Fibroblast of skin of right biceps (primary cell): ENCODE data around the gene NDUFB2.
"Not testable (repeated sequence)": the region's sequence is repeated elsewhere in the genome, so short reads cannot be mapped to it uniquely, and the experiment has no call there.

Experiments used
- DNase-seq: peaks from one replicate; pipeline ENCODE4 v3.0.0-alpha.2; 2013

NDUFB2 gene

GRCh38 chr7:140696680-140697446 is at the start of gene NDUFB2:
NDUFB2 (plus strand) TSS chr7:140696708; CDS start chr7:140696745, 37 bp downstream.
- DNase-seq = peak; percentile 81

- DNase-seq = peak; percentile 30
These were observed 49.4 kb upstream of the NDUFB2 start for GRCh38 chr7:140646931-140647647.

DNA sequence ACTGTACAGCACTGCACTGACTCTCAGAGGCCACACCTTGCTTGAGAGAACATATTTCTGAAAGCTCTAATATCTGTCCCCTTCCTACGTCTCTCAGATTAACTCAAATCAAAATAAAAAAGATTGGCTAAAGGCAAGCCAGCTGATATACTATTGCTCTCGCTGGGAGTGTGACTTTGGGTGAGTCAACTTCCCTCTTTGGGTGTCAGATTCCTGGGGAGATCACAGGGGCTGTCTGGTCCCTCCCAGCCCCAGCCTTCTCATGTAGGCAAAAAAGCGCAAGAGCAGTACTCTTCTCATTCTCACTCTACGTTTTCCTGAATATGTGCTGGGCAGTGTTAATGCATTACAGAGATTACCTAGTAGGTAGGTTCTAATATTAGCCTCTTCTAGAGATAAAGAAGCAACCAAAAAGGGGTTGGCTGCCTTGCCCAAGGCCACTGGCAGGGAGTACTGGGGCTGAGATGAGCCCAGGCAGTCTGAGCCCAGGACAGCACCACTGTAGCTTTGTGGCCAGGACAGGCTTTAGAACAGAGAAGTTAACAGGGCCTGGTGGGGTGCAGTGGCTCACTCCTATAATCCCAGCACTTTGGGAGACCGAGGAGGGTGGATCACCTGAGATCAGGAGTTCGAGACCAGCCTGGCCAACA is 46.8 kb upstream of the NDUFB2 start:
- peak; percentile 57 for DNase-seq

DNA sequence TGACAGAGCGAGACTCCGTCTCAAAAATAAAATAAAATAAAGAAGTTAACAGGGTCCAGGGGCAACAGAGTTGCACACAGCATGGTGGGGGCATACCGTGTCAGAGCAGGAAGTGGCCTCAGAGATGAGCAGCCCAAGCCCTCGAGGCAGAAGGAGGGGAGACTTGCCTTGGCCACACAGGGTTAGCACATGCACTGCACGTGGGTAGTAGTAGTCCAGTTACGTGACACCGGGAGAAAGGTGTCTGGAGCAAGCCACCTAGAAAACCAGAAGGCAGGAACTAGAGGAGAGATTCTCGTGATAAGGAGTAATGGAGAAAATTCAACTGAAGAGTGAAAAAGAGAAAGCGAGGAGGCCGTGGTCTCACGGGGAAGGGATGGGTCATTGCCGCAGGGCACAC is 46.1 kb upstream of the NDUFB2 start:
- no peak for DNase-seq

GRCh38 chr7:140653319-140654108 is 43.0 kb upstream of the NDUFB2 start:
- DNase-seq = peak; percentile 77

- DNase-seq = no peak
These were observed 42.5 kb upstream of the NDUFB2 start for GRCh38 chr7:140654109-140654387.

DNA sequence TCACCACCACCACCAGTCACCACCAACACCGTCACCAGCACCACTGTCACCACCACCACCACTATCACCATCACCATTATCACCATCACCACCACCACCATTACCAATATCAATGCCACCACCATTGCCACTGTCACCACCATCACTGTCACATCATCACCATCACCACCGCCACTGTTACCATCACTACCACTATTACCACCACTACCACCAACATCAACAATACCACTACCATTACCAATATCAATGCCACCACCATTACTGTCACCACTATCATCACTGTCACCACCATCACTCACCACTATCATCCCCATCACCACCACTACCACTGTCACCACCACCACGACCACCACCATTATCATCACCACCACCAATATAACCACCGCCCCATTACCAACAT is 41.8 kb upstream of the NDUFB2 start:
- no peak for DNase-seq

DNA sequence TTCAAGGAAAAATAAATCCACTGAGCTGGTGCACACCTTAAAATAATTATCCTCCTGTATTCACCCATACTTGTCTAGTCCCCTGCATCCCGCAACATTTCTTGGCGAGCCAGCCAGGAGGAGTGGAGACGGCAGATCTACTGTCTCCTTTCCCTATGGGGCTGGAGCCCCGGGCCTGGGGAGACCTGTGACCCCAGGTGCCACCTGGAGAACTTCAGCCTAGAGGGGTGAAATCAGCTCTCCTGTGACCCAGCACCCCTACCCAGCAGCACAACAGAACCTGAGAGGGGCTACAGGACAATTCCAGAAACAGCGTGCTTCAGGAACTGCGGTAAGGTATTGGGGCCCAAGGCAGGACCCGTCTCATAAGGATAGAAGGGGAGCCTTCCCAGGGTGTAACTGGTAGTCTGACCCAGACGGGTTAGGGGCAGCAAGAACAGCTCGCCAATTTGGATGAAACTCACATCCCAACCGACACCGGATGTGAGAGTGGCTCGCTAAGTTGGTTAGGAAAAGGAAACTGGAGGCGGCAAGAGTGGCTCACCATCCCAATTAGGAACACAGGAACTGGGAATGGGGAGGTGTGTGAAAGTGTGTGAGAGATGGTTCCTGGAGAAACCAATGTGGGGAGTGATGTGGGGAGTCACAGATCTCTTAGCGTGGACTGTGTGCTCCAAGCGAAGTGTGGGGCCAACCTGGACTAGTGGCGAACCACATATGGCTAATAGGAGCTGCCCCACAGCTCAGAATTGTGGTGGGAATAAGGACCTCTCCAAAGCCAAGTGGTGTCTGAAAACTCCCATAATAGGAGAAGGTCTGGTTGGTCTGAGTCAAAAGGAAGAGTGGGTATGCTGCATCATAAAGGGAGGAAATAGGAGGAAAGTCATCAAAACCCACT is 40.7 kb upstream of the NDUFB2 start:
- DNase-seq = no peak

- DNase-seq = peak; percentile 45
These were observed 39.7 kb upstream of the NDUFB2 start for GRCh38 chr7:140656548-140657515.

DNA sequence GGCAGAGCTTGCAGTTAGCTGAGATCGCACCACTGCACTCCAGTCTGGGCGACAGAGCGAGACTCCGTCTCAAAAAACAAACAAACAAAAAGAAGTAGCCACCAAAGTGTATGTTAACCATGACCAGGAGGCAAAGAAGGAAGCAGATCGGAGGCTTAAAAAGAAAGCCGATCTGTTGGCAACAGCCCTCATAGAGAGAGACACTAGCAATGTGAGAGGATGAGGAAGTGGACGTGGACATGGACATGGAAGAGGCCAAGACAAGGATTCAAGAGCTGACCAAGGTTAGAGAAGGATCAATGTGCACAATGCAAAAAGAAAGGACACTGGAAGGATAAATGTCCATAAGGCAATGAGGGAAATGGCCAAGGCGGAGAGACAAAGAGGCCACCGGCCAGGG is 38.6 kb upstream of the NDUFB2 start:
- DNase-seq = no peak

DNA sequence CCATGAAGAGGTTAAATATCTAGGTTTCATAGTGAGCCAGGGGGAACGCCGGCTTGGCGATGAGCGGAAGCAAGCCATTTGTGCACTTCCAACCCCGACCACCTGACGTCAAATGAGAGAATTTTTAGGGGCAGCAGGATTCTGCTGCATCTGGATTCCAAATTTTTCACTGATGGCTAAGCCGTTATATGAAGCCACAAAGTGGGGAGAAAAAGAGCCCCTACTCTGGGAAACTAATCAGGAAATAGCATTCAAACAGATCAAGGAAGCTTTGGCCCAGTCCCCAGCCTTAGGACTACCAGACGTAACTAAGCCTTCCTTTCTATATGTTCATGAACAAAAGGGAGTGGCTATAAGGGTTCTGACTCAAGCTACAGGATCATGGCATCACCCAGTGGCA is 36.7 kb upstream of the NDUFB2 start:
- peak; percentile 78 for DNase-seq

DNA sequence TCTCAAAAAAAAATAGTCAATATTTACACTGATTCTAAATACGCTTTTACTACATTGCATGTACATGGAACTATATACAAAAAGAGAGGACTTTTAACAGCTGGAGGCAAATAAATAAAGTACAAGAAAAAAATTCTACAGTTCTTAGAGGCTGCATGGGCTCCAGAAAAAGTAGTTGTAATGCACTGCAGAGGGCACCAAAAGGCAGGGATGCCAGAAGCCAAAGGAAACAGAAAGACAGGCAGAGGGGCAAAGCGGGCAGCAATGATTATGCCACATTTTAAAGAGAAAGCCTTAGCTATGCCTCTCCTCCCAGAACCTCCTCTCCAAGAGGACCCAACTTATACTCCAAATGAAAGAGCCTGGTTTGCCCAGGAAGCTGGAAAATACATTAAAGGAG is 35.4 kb upstream of the NDUFB2 start:
- no peak for DNase-seq

DNA sequence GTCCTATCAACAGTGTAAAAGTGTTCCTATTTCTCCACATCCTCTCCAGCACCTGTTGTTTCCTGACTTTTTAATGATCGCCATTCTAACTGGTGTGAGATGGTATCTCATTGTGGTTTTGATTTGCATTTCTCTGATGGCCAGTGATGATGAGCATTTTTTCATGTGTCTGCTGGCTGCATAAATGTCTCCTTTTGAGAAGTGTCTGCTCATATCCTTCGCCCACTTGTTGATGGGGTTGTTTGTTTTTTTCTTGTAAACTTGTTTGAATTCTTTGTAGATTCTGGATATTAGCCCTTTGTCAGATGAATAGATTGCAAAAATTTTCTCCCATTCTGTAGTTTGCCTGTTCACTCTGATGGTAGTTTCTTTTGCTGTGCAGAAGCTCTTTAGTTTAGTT is 33.6 kb upstream of the NDUFB2 start:
- not testable (repeated sequence) for DNase-seq

DNA sequence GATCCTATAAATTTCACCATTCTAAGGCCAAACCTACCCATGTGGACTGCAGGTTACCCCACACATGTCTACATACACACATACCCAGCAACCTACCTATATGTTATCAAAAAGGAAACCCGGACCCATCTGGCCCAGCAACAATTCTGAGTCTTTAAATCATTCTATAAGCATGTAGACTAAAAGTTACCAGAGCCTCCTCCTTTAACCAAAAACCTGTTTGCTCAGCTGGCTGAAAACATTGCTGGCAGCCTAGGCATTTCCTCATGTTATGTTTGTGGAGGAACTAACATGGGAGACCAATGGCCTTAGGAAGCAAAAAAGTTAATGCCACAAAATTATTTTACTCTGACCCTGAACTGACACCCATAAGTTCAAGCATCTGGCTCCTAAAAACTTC is 29.0 kb upstream of the NDUFB2 start:
- DNase-seq = no peak

DNA sequence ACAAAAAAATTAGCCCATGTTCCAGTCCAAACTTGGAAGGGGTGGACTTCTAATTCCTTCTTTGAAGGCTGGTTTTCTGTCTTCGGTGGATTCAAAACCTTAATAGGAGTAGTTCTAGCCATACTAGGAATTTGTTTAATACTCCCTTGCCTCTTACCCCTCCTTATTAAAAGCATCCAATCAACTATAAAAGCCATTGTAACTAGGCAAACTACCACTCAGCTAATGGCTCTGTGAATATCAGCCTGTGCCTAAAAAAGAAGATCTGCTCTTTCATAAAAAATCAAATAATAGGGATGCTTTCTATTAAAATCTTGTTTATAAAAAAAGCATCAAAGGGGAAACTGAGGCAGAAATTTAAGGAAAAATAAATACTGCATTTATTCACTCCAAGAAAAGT is 27.9 kb upstream of the NDUFB2 start:
- DNase-seq = no peak

DNA sequence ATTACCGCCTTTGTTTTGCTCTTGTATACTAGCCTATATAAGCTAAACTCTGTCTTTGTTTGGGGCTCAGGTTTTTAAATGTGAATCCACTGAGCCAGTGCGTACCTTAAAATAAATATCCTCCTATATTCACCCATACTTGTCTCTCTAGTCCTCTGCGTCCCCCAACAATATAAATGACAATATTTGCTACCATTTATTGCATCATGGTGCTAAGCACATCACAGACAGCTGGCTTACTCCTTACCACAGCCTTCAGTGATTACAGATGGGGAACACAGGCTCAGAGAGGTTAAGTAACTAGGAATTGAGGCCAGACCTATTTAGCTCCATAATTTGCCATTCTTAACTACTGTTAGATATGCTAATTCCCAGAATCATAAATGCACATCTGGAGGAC is 27.2 kb upstream of the NDUFB2 start:
- DNase-seq = no peak

- not testable (repeated sequence) for DNase-seq
These were observed 26.6 kb upstream of the NDUFB2 start for GRCh38 chr7:140669862-140670261.

- DNase-seq = no peak
These were observed 26.1 kb upstream of the NDUFB2 start for GRCh38 chr7:140670343-140670935.

GRCh38 chr7:140671966-140672365 is 24.5 kb upstream of the NDUFB2 start:
- DNase-seq = no peak

DNA sequence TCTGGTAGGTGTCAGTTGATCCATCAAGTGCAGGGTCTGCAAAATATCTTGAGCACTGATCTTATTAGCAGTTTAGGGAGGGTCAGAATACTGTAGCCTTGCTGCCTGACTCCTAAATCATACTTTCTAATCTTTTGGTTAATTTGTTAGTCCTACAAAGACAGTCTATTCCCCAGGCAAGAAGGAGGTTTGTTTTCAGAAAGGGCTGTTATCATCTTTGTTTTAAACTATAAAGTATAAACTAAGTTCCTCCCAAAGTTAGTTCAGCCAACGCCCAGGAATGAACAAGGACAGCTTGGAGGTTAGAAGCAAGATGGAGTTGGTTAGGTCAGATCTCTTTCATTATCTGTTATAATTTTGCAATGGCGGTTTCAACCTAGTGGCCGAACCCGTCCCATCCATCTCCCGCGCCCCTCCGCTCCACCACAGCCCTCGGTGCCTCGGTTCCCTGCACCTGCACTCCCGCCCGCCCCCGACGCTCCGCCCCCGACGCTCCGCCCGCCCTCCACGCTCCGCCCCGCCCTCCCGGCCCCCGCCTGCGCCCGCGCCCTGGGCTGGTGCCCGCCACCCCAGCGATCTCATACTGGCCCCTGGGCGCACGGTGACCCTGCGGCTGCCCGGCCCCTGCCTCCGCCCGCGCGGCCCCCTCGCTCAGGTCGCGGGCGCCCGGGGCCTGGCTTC is 24.0 kb upstream of the NDUFB2 start, which contains the start of gene ADCK2:
TSS of gene ADCK2 (plus strand) at position 564 of the 681 bp plus-strand sequence. CDS start 386 bp downstream, outside the sequence.
- peak; percentile 17 for DNase-seq
